ENCODE results near the gene SMYD3.

SMYD3 gene

DNA sequence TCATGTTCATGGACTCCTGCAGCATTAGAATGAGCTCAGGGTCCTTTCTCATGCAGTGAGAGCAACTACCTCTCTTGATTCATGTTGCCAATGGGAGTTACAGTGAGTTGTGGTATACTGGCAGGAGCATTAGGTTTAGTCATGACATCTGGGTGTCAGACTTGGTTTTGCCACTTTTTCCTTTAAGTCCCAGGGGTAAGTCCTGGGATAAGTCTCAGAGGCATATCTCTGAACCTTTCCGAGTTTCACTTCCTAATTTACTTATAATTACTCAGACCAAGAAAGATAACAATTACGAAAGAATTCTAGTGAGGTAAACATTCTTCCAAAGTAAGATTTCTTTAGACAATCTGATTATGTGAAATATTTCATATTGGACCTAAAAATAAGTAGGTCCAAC is 606.0 kb downstream of the SMYD3 start:
- Histone ChIP-seq H3K9me3 (ENCODE audit: control insufficient read depth, insufficient read depth, low read depth, low read length) (no peaks in the 10 kb centered on the region), H3K4me1 (ENCODE audit: control insufficient read depth, insufficient read depth, low read length) (no peaks in the 10 kb centered on the region), H3K36me3 (ENCODE audit: control insufficient read depth in 2 of 2, insufficient read depth in 1 of 2, low read length in 2 of 2) (no peaks in the 10 kb centered on the region), H3K4me3 (ENCODE audit: low read depth, low read length) (no peak overlapping the region), H3K27ac (ENCODE audit: extremely low read depth, low read depth, low read length) (no peak overlapping the region)
- ChIA-PET CTCF (interaction anchor here (0.8 kb wide), 1 partner anchor 358 kb away, joined by 3 read pairs; no protein-coding TSS in a partner anchor), POLR2A (no interaction called here)
- TF ChIP-seq FEZF1 (tag by site-specific recombination; IDR thresholded peaks at IDR 0.05): no peak
- no peak for TF ChIP-seq ZNF785 (tag by site-specific recombination; IDR thresholded peaks at IDR 0.05)
- TF ChIP-seq TRIM28 (IDR thresholded peaks at IDR 0.05; ENCODE audit: borderline replicate concordance, low read length): no peak
- TF ChIP-seq, protein P1, sequence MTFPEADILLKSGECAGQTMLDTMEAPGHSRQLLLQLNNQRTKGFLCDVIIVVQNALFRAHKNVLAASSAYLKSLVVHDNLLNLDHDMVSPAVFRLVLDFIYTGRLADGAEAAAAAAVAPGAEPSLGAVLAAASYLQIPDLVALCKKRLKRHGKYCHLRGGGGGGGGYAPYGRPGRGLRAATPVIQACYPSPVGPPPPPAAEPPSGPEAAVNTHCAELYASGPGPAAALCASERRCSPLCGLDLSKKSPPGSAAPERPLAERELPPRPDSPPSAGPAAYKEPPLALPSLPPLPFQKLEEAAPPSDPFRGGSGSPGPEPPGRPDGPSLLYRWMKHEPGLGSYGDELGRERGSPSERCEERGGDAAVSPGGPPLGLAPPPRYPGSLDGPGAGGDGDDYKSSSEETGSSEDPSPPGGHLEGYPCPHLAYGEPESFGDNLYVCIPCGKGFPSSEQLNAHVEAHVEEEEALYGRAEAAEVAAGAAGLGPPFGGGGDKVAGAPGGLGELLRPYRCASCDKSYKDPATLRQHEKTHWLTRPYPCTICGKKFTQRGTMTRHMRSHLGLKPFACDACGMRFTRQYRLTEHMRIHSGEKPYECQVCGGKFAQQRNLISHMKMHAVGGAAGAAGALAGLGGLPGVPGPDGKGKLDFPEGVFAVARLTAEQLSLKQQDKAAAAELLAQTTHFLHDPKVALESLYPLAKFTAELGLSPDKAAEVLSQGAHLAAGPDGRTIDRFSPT (tag by site-specific recombination; IDR thresholded peaks at IDR 0.05): no peak
- no peak for TF ChIP-seq ZNF302 (tag by site-specific recombination; IDR thresholded peaks at IDR 0.05; ENCODE audit: low read depth)
- no peak for TF ChIP-seq ZNF2 (tag by site-specific recombination; IDR thresholded peaks at IDR 0.05)
- no peak for TF ChIP-seq ZNF175 (tag by site-specific recombination; IDR thresholded peaks at IDR 0.05)
- TF ChIP-seq, protein P2, sequence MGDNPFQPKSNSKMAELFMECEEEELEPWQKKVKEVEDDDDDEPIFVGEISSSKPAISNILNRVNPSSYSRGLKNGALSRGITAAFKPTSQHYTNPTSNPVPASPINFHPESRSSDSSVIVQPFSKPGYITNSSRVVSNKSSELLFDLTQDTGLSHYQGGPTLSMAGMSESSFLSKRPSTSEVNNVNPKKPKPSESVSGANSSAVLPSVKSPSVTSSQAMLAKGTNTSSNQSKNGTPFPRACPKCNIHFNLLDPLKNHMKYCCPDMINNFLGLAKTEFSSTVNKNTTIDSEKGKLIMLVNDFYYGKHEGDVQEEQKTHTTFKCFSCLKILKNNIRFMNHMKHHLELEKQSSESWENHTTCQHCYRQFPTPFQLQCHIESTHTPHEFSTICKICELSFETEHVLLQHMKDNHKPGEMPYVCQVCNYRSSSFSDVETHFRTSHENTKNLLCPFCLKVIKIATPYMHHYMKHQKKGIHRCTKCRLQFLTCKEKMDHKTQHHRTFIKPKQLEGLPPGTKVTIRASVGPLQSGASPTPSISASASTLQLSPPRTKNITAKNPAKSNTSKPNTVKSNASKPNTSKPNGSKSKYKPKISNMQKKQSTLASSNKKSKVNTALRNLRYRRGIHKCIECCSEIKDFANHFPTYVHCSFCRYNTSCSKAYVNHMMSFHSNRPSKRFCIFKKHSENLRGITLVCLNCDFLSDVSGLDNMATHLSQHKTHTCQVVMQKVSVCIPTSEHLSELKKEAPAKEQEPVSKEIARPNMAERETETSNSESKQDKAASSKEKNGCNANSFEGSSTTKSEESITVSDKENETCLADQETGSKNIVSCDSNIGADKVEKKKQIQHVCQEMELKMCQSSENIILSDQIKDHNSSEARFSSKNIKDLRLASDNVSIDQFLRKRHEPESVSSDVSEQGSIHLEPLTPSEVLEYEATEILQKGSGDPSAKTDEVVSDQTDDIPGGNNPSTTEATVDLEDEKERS (tag by site-specific recombination; IDR thresholded peaks at IDR 0.05): no peak
- TF ChIP-seq, protein P3, sequence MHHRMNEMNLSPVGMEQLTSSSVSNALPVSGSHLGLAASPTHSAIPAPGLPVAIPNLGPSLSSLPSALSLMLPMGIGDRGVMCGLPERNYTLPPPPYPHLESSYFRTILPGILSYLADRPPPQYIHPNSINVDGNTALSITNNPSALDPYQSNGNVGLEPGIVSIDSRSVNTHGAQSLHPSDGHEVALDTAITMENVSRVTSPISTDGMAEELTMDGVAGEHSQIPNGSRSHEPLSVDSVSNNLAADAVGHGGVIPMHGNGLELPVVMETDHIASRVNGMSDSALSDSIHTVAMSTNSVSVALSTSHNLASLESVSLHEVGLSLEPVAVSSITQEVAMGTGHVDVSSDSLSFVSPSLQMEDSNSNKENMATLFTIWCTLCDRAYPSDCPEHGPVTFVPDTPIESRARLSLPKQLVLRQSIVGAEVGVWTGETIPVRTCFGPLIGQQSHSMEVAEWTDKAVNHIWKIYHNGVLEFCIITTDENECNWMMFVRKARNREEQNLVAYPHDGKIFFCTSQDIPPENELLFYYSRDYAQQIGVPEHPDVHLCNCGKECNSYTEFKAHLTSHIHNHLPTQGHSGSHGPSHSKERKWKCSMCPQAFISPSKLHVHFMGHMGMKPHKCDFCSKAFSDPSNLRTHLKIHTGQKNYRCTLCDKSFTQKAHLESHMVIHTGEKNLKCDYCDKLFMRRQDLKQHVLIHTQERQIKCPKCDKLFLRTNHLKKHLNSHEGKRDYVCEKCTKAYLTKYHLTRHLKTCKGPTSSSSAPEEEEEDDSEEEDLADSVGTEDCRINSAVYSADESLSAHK (tag by site-specific recombination; IDR thresholded peaks at IDR 0.05): no peak
- no peak for TF ChIP-seq ZNF777 (tag by site-specific recombination; IDR thresholded peaks at IDR 0.05; ENCODE audit: borderline replicate concordance)
- TF ChIP-seq GLIS1 (tag by site-specific recombination; IDR thresholded peaks at IDR 0.05): no peak
- no peak for TF ChIP-seq ZNF555 (tag by site-specific recombination; conservative IDR thresholded peaks at IDR 0.05)

DNA sequence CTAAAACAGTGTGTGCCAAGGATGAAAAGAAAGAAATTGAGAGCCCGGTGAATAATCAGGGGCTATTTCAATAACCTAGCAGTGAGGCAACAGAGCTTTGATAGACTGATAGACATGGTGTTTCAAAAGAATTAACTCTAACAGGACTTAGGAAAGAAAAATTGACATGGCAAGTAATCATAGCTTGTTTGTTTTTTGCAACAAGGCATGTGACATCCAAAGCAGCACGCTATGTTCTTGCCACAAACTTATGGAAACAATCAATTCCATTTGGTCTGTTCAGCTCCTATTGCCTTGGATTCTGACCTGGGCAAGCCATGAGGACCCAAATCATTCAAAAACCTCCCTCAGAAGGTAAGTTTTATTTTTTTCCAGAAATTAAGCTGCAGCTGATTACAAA is 608.5 kb downstream of the SMYD3 start:
- ChIA-PET POLR2A (no interaction called here), CTCF (interaction anchor here (0.6 kb wide), 1 partner anchor 319 kb away, joined by 6 read pairs; no protein-coding TSS in a partner anchor)
- no peak overlapping the region for H3K4me3 ChIP-seq (ENCODE audit: low read depth, low read length)
- H3K36me3 ChIP-seq (ENCODE audit: control insufficient read depth in 2 of 2, insufficient read depth in 1 of 2, low read length in 2 of 2): no peaks in the 10 kb centered on the region
- H3K9me3 ChIP-seq (ENCODE audit: control insufficient read depth, insufficient read depth, low read depth, low read length): no peaks in the 10 kb centered on the region
- H3K4me1 ChIP-seq (ENCODE audit: control insufficient read depth, insufficient read depth, low read length): no peaks in the 10 kb centered on the region
- no peak for TF ChIP-seq HOXC10 (CRISPR knock-in tag; IDR thresholded peaks at IDR 0.05)
- H3K27ac ChIP-seq (ENCODE audit: extremely low read depth, low read depth, low read length): no peak overlapping the region

DNA sequence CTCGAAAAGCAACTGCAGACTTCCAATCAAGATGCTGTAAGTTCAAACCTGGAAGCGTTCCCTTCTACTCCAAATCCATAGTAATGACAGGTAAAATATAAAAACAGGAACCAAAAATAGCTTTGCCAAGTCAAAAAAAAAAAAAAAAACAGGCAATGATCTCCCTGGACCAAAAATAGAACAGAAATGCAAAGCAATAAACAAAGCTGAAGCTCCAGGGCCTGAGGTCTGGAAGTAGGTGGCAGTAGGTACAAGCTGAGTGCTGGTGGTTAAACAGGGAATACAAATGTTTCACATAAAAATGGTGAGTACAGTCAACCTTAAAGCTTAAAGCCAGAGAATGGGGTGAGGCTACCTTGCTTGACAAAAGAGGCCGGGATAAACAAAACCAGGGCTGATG is 610.8 kb downstream of the SMYD3 start:
- Histone ChIP-seq H3K4me3 (ENCODE audit: low read depth, low read length) (no peak overlapping the region), H3K27ac (ENCODE audit: extremely low read depth, low read depth, low read length) (no peak overlapping the region), H3K9me3 (ENCODE audit: control insufficient read depth, insufficient read depth, low read depth, low read length) (no peaks in the 10 kb centered on the region), H3K36me3 (ENCODE audit: control insufficient read depth in 2 of 2, insufficient read depth in 1 of 2, low read length in 2 of 2) (no peaks in the 10 kb centered on the region), H3K4me1 (ENCODE audit: control insufficient read depth, insufficient read depth, low read length) (no peaks in the 10 kb centered on the region)
- POLR2A ChIA-PET: no interaction called here
- no peak for TF ChIP-seq ZNF366 (tag by site-specific recombination; conservative IDR thresholded peaks at IDR 0.05)
- TF ChIP-seq, protein P4, sequence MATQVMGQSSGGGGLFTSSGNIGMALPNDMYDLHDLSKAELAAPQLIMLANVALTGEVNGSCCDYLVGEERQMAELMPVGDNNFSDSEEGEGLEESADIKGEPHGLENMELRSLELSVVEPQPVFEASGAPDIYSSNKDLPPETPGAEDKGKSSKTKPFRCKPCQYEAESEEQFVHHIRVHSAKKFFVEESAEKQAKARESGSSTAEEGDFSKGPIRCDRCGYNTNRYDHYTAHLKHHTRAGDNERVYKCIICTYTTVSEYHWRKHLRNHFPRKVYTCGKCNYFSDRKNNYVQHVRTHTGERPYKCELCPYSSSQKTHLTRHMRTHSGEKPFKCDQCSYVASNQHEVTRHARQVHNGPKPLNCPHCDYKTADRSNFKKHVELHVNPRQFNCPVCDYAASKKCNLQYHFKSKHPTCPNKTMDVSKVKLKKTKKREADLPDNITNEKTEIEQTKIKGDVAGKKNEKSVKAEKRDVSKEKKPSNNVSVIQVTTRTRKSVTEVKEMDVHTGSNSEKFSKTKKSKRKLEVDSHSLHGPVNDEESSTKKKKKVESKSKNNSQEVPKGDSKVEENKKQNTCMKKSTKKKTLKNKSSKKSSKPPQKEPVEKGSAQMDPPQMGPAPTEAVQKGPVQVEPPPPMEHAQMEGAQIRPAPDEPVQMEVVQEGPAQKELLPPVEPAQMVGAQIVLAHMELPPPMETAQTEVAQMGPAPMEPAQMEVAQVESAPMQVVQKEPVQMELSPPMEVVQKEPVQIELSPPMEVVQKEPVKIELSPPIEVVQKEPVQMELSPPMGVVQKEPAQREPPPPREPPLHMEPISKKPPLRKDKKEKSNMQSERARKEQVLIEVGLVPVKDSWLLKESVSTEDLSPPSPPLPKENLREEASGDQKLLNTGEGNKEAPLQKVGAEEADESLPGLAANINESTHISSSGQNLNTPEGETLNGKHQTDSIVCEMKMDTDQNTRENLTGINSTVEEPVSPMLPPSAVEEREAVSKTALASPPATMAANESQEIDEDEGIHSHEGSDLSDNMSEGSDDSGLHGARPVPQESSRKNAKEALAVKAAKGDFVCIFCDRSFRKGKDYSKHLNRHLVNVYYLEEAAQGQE (tag by site-specific recombination; IDR thresholded peaks at IDR 0.05): no peak
- CTCF ChIA-PET: no interaction called here
